GM23338 (cell line): ENCODE data around the gene TRAF2. TPM values are rescaled to one million over a fixed set of nuclear protein-coding genes. Genes with fewer than 3 reads are reported as not detected.

ENCODE experiments used
- ATAC-seq: fragments of 200-7000 bp; cut with Tn5 transposase; 3 replicates; pipeline ENCODE4 v1.9.1; 2020
- DNase-seq: peaks from one replicate; pipeline ENCODE4 v3.0.0-alpha.2; 2015; ENCODE audit warnings: low spot score
- H2AFZ ChIP-seq: fragments of 200-600 bp; sonication (generic); 2 replicates; pipeline ENCODE4 v1.8.0; 2016; ENCODE audit warnings: antibody characterized with exemption, mild to moderate bottlenecking, moderate library complexity
- H3F3A ChIP-seq: fragments of 200-600 bp; sonication (generic); replicated peaks from 2 replicates; pipeline ENCODE4 v1.8.0; 2017; ENCODE audit warnings: antibody characterized with exemption, mixed run types, low read depth
- H3K27ac ChIP-seq: fragments of 200-600 bp; sonication (generic); 2 replicates; pipeline ENCODE4 v1.6.1; 2016; ENCODE audit warnings: low read depth
- H3K27me3 ChIP-seq: fragments of 200-600 bp; sonication (generic); 2 replicates; pipeline ENCODE4 v1.8.0; 2016; ENCODE audit warnings: mild to moderate bottlenecking, mixed run types, moderate library complexity; ENCODE audit not compliant: insufficient read depth
- H3K36me3 ChIP-seq: fragments of 200-600 bp; sonication (generic); 2 replicates; pipeline ENCODE4 v1.8.0; 2016; ENCODE audit warnings: mild to moderate bottlenecking; ENCODE audit not compliant: insufficient read depth
- H3K4me1 ChIP-seq: fragments of 200-600 bp; sonication (generic); 2 replicates; pipeline ENCODE4 v1.8.0; 2016; ENCODE audit warnings: mild to moderate bottlenecking, moderate library complexity; ENCODE audit not compliant: insufficient read depth
- H3K4me2 ChIP-seq: fragments of 200-600 bp; sonication (generic); 2 replicates; pipeline ENCODE4 v1.7.1; 2017; ENCODE audit warnings: mixed run types
- H3K4me3 ChIP-seq: fragments of 200-600 bp; sonication (generic); 2 replicates; pipeline ENCODE4 v1.6.1; 2016; ENCODE audit warnings: mixed run types
- H3K79me2 ChIP-seq: fragments of 200-600 bp; sonication (generic); replicated peaks from 2 replicates; pipeline ENCODE4 v1.8.0; 2017; ENCODE audit warnings: mild to moderate bottlenecking; ENCODE audit not compliant: insufficient read depth
- H3K9me2 ChIP-seq: fragments of 200-600 bp; sonication (generic); 2 replicates; pipeline ENCODE4 v1.8.0; 2017; ENCODE audit not compliant: insufficient read depth
- H4K20me1 ChIP-seq: fragments of 200-600 bp; sonication (generic); replicated peaks from 2 replicates; pipeline ENCODE4 v1.8.0; 2017; ENCODE audit warnings: mild to moderate bottlenecking; ENCODE audit not compliant: insufficient read depth
- H3K27ac Mint-ChIP-seq: 2 replicates; pipeline ENCODE4 v1.8.0; 2020; ENCODE audit warnings: inconsistent platforms, mild to moderate bottlenecking, moderate library complexity, mixed read lengths
- H3K27me3 Mint-ChIP-seq: 3 replicates; pipeline ENCODE4 v1.8.0; 2022; ENCODE audit warnings: low read depth, mild to moderate bottlenecking, moderate library complexity, mixed read lengths, inconsistent platforms; ENCODE audit not compliant: insufficient read depth, poor library complexity
- H3K36me3 Mint-ChIP-seq: 3 replicates; pipeline ENCODE4 v1.8.0; 2021; ENCODE audit warnings: low read depth, mild to moderate bottlenecking, inconsistent platforms, moderate library complexity, mixed read lengths
- H3K4me1 Mint-ChIP-seq: 3 replicates; pipeline ENCODE4 v1.8.0; 2020; ENCODE audit warnings: mild to moderate bottlenecking, inconsistent platforms, mixed read lengths
- H3K4me3 Mint-ChIP-seq: 3 replicates; pipeline ENCODE4 v1.8.0; 2021; ENCODE audit warnings: moderate library complexity, mild to moderate bottlenecking, inconsistent platforms, mixed read lengths
- H3K9me3 Mint-ChIP-seq: 3 replicates; pipeline ENCODE4 v1.8.0; 2020; ENCODE audit warnings: moderate library complexity, mild to moderate bottlenecking, inconsistent platforms, mixed read lengths
- CREB1 ChIP-seq: fragments of 250-450 bp; sonication (Bioruptor Pico); IDR thresholded peaks from 2 replicates; pipeline ENCODE4 v1.5.0; 2020; ENCODE audit warnings: low read depth, mild to moderate bottlenecking, moderate library complexity
- ETS1 ChIP-seq: IDR thresholded peaks from 2 replicates; pipeline ENCODE4 v1.6.1; 2016; ENCODE audit warnings: antibody characterized with exemption
- EZH2phosphoT487 ChIP-seq: fragments of 200-600 bp; sonication (generic); IDR thresholded peaks from one replicate; pipeline ENCODE4 v1.8.1; 2018; ENCODE audit warnings: antibody characterized with exemption; ENCODE audit not compliant: unreplicated experiment
- NANOG ChIP-seq: IDR thresholded peaks from 2 replicates; pipeline ENCODE4 v1.6.1; 2016; ENCODE audit warnings: antibody characterized with exemption, borderline replicate concordance
- POLR2AphosphoS5 ChIP-seq: IDR thresholded peaks from 2 replicates; pipeline ENCODE4 v1.6.1; 2016; ENCODE audit warnings: antibody characterized with exemption, low read depth
- STAT1 ChIP-seq: IDR thresholded peaks from one replicate; pipeline ENCODE4 v1.6.1; 2016; ENCODE audit warnings: antibody characterized with exemption; ENCODE audit not compliant: unreplicated experiment
- ZNF331 ChIP-seq: fragments of 250-450 bp; sonication (Bioruptor Pico); IDR thresholded peaks from 2 replicates; pipeline ENCODE4 v1.5.0; 2020; ENCODE audit warnings: low read depth, mild to moderate bottlenecking, moderate library complexity
- polyA plus RNA-seq: library from polyadenylated mRNA; unstranded; fragments of >200 nt; fragmentation: Nextera tagmentation; extraction: Ambion mirVana; gene quantifications from 2 replicates; pipeline ENCODE4 v1.2.1, GENCODE V29; 2016
- total RNA-seq: library from RNA; depleted of rRNA; stranded (reverse); fragments of >200 nt; shearing (Covaris generic); gene quantifications from 2 replicates; pipeline ENCODE4 v1.2.3, GENCODE V29; 2014
- TF ChIP-seq, protein P1 (sequence below): IDR thresholded peaks from one replicate; pipeline ENCODE4 v1.6.1; 2018; ENCODE audit warnings: antibody characterized with exemption; ENCODE audit not compliant: unreplicated experiment
- TF ChIP-seq, protein P2 (sequence below): fragments of 250-450 bp; sonication (Bioruptor Pico); IDR thresholded peaks from 2 replicates; pipeline ENCODE4 v1.5.0; 2020; ENCODE audit warnings: mild to moderate bottlenecking, moderate library complexity

Gene TRAF2
- total and polyA plus RNA-seq, 2 experiments from 2014 or later, result 25.4 to 39.9 TPM

GRCh38 chr9:136849038-136849959 is 37.0 kb upstream of the TRAF2 start, which contains the start of gene PHPT1:
TSS of gene PHPT1 (plus strand) at chr9:136849409. CDS start at chr9:136849431, 22 bp downstream.
- H3K4me1 ChIP-seq, result no peaks in the 10 kb centered on the region; the same call in 1 of the 2 replicates
- Mint-ChIP-seq H3K4me1 (no peaks in the 10 kb centered on the region; the same call in 2 of the 3 replicates), H3K4me3 (peak within 1 kb of the TSS; percentile 93), H3K36me3 (peaks cover 2% of the 10 kb centered on the region; the same call in 2 of the 3 replicates), H3K9me3 (no peaks in the 10 kb centered on the region), H3K27ac (peak within 1 kb of the TSS; percentile 96), H3K27me3 (peaks cover 29% of the 10 kb centered on the region)
- no peaks in the 10 kb centered on the region for H3K79me2 ChIP-seq
- H2AFZ ChIP-seq, result no peak within 1 kb of the TSS
- peak; percentile 53 for ATAC-seq
- H3K9me2 ChIP-seq, result no peaks in the 10 kb centered on the region
- 0 out of 2 replicates have a peak, but pooled peaks cover 5% of the 10 kb centered on the region for H3F3A ChIP-seq
- H3K4me2 ChIP-seq, result peak within 1 kb of the TSS; percentile 89
- TF ChIP-seq, protein P1, sequence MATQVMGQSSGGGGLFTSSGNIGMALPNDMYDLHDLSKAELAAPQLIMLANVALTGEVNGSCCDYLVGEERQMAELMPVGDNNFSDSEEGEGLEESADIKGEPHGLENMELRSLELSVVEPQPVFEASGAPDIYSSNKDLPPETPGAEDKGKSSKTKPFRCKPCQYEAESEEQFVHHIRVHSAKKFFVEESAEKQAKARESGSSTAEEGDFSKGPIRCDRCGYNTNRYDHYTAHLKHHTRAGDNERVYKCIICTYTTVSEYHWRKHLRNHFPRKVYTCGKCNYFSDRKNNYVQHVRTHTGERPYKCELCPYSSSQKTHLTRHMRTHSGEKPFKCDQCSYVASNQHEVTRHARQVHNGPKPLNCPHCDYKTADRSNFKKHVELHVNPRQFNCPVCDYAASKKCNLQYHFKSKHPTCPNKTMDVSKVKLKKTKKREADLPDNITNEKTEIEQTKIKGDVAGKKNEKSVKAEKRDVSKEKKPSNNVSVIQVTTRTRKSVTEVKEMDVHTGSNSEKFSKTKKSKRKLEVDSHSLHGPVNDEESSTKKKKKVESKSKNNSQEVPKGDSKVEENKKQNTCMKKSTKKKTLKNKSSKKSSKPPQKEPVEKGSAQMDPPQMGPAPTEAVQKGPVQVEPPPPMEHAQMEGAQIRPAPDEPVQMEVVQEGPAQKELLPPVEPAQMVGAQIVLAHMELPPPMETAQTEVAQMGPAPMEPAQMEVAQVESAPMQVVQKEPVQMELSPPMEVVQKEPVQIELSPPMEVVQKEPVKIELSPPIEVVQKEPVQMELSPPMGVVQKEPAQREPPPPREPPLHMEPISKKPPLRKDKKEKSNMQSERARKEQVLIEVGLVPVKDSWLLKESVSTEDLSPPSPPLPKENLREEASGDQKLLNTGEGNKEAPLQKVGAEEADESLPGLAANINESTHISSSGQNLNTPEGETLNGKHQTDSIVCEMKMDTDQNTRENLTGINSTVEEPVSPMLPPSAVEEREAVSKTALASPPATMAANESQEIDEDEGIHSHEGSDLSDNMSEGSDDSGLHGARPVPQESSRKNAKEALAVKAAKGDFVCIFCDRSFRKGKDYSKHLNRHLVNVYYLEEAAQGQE, result no peak
- TF ChIP-seq, protein P2, sequence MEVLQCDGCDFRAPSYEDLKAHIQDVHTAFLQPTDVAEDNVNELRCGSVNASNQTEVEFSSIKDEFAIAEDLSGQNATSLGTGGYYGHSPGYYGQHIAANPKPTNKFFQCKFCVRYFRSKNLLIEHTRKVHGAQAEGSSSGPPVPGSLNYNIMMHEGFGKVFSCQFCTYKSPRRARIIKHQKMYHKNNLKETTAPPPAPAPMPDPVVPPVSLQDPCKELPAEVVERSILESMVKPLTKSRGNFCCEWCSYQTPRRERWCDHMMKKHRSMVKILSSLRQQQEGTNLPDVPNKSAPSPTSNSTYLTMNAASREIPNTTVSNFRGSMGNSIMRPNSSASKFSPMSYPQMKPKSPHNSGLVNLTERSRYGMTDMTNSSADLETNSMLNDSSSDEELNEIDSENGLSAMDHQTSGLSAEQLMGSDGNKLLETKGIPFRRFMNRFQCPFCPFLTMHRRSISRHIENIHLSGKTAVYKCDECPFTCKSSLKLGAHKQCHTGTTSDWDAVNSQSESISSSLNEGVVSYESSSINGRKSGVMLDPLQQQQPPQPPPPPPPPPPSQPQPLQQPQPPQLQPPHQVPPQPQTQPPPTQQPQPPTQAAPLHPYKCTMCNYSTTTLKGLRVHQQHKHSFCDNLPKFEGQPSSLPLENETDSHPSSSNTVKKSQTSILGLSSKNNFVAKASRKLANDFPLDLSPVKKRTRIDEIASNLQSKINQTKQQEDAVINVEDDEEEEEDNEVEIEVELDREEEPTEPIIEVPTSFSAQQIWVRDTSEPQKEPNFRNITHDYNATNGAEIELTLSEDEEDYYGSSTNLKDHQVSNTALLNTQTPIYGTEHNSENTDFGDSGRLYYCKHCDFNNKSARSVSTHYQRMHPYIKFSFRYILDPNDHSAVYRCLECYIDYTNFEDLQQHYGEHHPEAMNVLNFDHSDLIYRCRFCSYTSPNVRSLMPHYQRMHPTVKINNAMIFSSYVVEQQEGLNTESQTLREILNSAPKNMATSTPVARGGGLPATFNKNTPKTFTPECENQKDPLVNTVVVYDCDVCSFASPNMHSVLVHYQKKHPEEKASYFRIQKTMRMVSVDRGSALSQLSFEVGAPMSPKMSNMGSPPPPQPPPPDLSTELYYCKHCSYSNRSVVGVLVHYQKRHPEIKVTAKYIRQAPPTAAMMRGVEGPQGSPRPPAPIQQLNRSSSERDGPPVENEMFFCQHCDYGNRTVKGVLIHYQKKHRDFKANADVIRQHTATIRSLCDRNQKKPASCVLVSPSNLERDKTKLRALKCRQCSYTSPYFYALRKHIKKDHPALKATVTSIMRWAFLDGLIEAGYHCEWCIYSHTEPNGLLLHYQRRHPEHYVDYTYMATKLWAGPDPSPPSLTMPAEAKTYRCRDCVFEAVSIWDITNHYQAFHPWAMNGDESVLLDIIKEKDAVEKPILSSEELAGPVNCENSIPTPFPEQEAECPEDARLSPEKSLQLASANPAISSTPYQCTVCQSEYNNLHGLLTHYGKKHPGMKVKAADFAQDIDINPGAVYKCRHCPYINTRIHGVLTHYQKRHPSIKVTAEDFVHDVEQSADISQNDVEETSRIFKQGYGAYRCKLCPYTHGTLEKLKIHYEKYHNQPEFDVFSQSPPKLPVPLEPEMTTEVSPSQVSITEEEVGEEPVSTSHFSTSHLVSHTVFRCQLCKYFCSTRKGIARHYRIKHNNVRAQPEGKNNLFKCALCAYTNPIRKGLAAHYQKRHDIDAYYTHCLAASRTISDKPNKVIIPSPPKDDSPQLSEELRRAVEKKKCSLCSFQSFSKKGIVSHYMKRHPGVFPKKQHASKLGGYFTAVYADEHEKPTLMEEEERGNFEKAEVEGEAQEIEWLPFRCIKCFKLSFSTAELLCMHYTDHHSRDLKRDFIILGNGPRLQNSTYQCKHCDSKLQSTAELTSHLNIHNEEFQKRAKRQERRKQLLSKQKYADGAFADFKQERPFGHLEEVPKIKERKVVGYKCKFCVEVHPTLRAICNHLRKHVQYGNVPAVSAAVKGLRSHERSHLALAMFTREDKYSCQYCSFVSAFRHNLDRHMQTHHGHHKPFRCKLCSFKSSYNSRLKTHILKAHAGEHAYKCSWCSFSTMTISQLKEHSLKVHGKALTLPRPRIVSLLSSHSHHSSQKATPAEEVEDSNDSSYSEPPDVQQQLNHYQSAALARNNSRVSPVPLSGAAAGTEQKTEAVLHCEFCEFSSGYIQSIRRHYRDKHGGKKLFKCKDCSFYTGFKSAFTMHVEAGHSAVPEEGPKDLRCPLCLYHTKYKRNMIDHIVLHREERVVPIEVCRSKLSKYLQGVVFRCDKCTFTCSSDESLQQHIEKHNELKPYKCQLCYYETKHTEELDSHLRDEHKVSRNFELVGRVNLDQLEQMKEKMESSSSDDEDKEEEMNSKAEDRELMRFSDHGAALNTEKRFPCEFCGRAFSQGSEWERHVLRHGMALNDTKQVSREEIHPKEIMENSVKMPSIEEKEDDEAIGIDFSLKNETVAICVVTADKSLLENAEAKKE (CRISPR knock-in tag), result no peak
- TF ChIP-seq POLR2AphosphoS5 (peak; percentile 97), CREB1 (CRISPR knock-in tag) (peak; percentile 62), ETS1 (peak; percentile 49; the same call in 1 of the 2 replicates), STAT1 (no peak), EZH2phosphoT487 (no peak), ZNF331 (no peak), NANOG (no peak)
- H4K20me1 ChIP-seq, result 0 out of 2 replicates have a peak, but pooled peaks cover 3% of the 10 kb centered on the region
- peak within 1 kb of the TSS; percentile 95 for H3K27ac ChIP-seq
- H3K36me3 ChIP-seq, result no peaks in the 10 kb centered on the region; the same call in 1 of the 2 replicates
- peaks cover 13% of the 10 kb centered on the region for H3K27me3 ChIP-seq
- peak; percentile 100 for DNase-seq
- H3K4me3 ChIP-seq, result peak within 1 kb of the TSS; percentile 88
